Kidney glomerular epithelial cell (primary cell): Measurements from ENCODE around the gene OCLN.
"Not testable (repeated sequence)": the region's sequence is repeated elsewhere in the genome, so short reads cannot be mapped to it uniquely, and the experiment has no call there.

Source experiments
- DNase-seq: peaks from one replicate; lab custom pipeline; 2025; lab: John Stamatoyannopoulos, UW

The OCLN gene

GRCh38 chr5:69528035-69528434 is 35.4 kb downstream of the OCLN start:
- DNase-seq: no peak

- no peak for DNase-seq
Measured at GRCh38 chr5:69528609-69529008, 36.0 kb downstream of the OCLN start.

- no peak for DNase-seq
Measured at GRCh38 chr5:69530561-69531405, 38.2 kb downstream of the OCLN start.

- DNase-seq: no peak
Measured at GRCh38 chr5:69531406-69531801, 38.8 kb downstream of the OCLN start.

- DNase-seq: not testable (repeated sequence)
Measured at GRCh38 chr5:69537911-69538310, 45.3 kb downstream of the OCLN start.

GRCh38 chr5:69538735-69539134 is 46.1 kb downstream of the OCLN start:
- DNase-seq: not testable (repeated sequence)

GRCh38 chr5:69541347-69541746 is 48.8 kb downstream of the OCLN start:
- DNase-seq: not testable (repeated sequence)

- not testable (repeated sequence) for DNase-seq
Measured at GRCh38 chr5:69542838-69543618, 50.4 kb downstream of the OCLN start.

- DNase-seq: not testable (repeated sequence)
Measured at GRCh38 chr5:69544602-69545001, 52.0 kb downstream of the OCLN start.

GRCh38 chr5:69559908-69560330 is 67.3 kb downstream of the OCLN start, which contains the start of gene GTF2H2C:
Gene GTF2H2C (plus strand): TSS chr5:69560191. CDS start chr5:69565133, 4,942 bp downstream.
- not testable (repeated sequence) for DNase-seq

- not testable (repeated sequence) for DNase-seq
Measured at GRCh38 chr5:69560587-69561431, 68.2 kb downstream of the OCLN start.

GRCh38 chr5:69566172-69566571 is 73.6 kb downstream of the OCLN start:
- not testable (repeated sequence) for DNase-seq

- DNase-seq: not testable (repeated sequence)
Measured at GRCh38 chr5:69568072-69568471, 75.5 kb downstream of the OCLN start.

GRCh38 chr5:69583356-69583755 is 90.8 kb downstream of the OCLN start:
- DNase-seq: not testable (repeated sequence)

- not testable (repeated sequence) for DNase-seq
Measured at GRCh38 chr5:69596114-69596840, 103.7 kb downstream of the OCLN start.

- DNase-seq: not testable (repeated sequence)
Measured at GRCh38 chr5:69601947-69602346, 109.4 kb downstream of the OCLN start.

GRCh38 chr5:69606839-69607238 is 114.2 kb downstream of the OCLN start:
- DNase-seq: not testable (repeated sequence)
